Loucy (cell line): ENCODE data around the gene CAST.

Experiments
- EZH2phosphoT487 ChIP-seq: fragments of 200-600 bp; IDR thresholded peaks from 2 replicates; pipeline ENCODE4 v1.6.1; 2018; ENCODE audit warnings: antibody characterized with exemption, mild to moderate bottlenecking, moderate library complexity, borderline replicate concordance
- TF ChIP-seq, protein P1 (sequence below): fragments of 200-600 bp; sonication (generic); conservative IDR thresholded peaks from 2 replicates; pipeline ENCODE4 v1.5.1; 2014; ENCODE audit warnings: mild to moderate bottlenecking, antibody characterized with exemption, low read length

DNA sequence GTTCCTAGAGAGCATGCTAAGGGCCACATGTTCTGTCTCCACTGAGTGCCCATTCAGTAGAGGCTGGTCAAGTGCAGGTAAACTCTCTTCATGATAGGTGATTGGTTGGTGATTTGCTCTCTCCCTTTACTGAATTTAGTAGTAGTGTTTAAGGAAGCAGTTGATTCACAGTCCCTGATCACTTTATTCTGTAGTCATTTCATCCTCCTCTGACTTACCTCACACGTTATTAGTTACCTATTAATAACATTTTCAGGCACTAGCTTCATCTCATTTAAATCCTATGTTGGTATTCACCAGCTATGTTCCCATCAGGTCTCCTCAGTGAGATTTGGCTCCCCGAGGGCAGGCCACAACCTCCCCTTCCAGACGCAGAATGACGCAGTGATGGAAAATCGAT lies 93.7 kb downstream of the CAST start:
- TF ChIP-seq, protein P1, sequence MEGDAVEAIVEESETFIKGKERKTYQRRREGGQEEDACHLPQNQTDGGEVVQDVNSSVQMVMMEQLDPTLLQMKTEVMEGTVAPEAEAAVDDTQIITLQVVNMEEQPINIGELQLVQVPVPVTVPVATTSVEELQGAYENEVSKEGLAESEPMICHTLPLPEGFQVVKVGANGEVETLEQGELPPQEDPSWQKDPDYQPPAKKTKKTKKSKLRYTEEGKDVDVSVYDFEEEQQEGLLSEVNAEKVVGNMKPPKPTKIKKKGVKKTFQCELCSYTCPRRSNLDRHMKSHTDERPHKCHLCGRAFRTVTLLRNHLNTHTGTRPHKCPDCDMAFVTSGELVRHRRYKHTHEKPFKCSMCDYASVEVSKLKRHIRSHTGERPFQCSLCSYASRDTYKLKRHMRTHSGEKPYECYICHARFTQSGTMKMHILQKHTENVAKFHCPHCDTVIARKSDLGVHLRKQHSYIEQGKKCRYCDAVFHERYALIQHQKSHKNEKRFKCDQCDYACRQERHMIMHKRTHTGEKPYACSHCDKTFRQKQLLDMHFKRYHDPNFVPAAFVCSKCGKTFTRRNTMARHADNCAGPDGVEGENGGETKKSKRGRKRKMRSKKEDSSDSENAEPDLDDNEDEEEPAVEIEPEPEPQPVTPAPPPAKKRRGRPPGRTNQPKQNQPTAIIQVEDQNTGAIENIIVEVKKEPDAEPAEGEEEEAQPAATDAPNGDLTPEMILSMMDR, result no peak
- TF ChIP-seq EZH2phosphoT487, result no peak
